Erythroblast (primary cell): Measurements from ENCODE around the gene RSPRY1.

Experiments used
- GATA1 ChIP-seq: IDR thresholded peaks from 2 replicates; pipeline ENCODE4 v1.6.1; 2011; ENCODE audit warnings: low read depth, mild to moderate bottlenecking, control low read depth, low read length, moderate library complexity
- POLR2A ChIP-seq: IDR thresholded peaks from 2 replicates; pipeline ENCODE4 v1.6.1; 2011; ENCODE audit warnings: mild to moderate bottlenecking, low read length

GRCh38 chr16:57255686-57256415 lies 69.7 kb downstream of the RSPRY1 start:
- TF ChIP-seq POLR2A = no peak
- TF ChIP-seq GATA1 = no peak
